Myocyte (in vitro differentiated cells): ENCODE data around the gene SAPCD2. TPM values are rescaled to one million over a fixed set of nuclear protein-coding genes. Genes with fewer than 3 reads are reported as not detected.
A peak's percentile ranks its signal among the peaks of the same experiment; 100 is the strongest.
"Not testable (repeated sequence)": the region's sequence is repeated elsewhere in the genome, so short reads cannot be mapped to it uniquely, and the experiment has no call there.

Source experiments
- DNase-seq: peaks from one replicate; pipeline ENCODE4 v3.0.0-alpha.2; 2012; ENCODE audit warnings: low read depth
- polyA plus RNA-seq: library from polyadenylated mRNA; unstranded; fragments of >200 nt; gene quantifications from one replicate; pipeline ENCODE4 v1.2.1, GENCODE V29; 2012; ENCODE audit warnings: missing spikeins
- total RNA-seq: library from RNA; depleted of rRNA; stranded (reverse); fragments of >200 nt; gene quantifications from 2 replicates; pipeline ENCODE4 v1.2.3, GENCODE V29; 2014

The SAPCD2 gene, protein sequence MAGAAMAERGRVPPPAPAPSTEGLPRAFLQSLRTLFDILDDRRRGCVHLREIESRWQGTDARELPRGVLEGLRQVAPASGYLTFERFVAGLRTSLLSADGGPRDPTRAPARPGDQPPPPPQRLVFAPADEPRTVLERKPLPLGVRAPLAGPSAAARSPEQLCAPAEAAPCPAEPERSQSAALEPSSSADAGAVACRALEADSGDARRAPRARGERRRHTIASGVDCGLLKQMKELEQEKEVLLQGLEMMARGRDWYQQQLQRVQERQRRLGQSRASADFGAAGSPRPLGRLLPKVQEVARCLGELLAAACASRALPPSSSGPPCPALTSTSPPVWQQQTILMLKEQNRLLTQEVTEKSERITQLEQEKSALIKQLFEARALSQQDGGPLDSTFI
- total RNA-seq = 1.9 and 4.7 TPM in 2 replicates
- polyA plus RNA-seq = 0.58 TPM

DNA sequence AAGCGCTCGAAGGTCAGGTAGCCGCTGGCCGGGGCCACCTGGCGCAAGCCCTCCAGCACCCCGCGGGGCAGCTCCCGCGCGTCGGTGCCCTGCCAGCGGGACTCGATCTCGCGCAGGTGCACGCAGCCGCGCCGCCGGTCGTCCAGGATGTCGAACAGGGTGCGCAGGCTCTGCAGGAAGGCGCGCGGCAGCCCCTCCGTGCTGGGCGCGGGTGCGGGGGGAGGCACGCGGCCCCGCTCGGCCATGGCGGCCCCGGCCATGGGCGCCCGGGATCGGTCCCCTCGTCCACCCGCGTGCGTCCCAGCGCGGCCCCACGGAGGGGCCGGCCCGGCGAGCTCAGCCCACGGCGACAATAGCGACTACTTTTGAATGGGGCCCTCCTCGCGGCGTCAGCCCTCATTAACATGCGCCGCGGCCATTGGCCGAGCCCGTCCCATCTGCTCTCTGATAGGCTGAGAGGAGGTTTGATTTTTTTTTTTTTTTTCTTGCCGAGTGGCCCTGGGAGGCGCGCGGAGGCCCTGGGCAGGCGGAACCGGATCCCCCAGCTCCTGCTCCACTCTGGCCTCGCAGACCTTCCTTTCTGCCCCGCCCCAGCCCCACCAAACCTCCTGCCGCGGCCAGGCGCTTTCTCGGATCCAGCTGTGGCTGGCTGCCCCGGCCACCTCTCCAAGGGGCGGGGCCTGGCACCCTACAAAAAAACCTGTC lies at the start of gene SAPCD2:
Gene SAPCD2, minus strand, starts transcription at position 357 of the 705 bp plus-strand sequence. Its CDS starts 97 bp downstream, at position 260.
- peak; percentile 88 for DNase-seq

DNA sequence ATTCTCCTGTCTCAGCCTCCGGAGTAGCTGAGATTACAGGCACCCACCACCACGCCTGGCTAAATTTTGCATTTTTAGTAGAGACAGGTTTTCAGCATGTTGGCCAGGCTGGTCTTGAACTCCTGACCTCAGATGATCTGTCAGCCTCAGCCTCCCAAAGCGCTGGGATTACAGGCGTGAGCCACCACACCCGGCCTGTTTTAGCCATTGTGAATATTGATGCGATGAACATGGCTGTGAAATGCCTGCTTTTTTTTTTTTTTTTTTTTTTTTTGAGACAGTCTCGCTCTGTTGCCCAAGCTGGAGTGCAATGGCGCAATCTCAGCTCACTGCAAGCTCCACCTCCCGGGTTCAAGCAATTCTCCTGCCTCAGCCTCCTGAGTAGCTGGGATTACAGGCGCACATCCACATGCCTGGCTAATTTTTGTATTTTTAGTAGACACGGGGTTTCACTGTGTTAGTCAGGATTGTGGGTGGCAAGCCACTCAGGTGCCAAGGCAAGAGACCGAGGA lies 47.8 kb upstream of the SAPCD2 start:
- not testable (repeated sequence) for DNase-seq

DNA sequence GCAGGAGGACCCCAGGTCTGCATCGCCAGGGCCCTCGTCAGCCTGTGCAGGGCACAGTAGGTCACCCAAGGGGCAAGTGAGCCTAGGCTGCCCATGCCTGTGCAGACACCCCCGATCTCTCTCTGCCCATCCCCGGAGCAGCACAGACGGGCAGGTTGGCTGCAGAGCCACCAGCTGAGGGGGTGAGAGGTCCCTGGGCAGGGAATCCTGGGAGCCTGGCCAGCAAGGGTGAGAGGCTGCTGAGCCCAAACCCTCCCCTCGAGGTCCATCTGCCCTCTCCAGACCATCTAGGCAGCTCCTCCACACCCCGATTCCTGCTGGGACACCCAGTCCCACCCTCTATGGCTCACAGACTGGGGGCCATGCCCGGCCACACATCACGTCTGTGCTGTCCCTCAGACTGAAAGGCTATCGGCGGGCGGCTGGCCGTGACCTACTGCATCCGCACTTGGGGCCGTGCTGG lies 46.9 kb upstream of the SAPCD2 start:
- no peak for DNase-seq

DNA sequence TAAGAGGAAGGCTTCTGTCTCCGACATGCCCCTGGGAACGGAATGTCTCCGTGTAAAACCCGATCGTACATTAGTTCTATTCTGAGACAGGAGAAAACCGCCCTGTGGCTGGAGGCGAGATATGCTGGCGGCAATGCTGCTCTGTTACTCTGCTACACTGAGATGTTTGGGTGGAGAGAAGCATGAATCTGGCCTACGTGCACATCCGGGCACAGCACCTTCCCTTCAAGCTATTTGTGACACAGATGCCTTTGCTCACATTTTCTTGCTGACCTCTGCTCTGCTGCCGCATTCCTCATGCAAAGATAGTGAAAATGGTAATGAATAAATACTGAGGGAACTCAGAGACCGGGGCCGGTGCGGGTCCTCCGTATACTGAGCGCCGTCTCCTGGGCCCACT lies 46.4 kb upstream of the SAPCD2 start:
- DNase-seq = no peak

DNA sequence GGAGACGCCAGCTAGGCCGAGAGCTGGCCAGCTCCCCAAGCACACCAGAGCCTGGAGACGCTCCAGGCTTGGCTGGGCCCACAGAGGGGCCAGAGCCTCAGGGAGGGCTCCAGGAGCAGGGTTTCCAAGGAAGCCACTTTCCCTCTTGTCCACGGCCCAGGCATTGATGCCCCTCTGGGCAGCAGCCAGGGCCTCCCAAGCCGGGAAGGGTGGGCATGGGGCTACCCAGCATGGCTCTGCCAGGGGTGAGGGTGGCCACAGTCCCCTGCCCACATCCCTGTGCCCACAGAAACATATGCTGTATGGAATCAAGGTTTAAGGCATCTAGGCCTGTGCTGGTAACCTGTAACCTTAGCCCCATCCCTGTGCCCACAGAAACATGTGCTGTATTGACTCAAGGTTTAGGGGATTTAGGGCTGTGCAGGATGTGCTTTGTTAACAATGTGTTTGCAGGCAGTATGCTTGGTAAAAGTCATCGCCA lies 45.7 kb upstream of the SAPCD2 start:
- DNase-seq = no peak

DNA sequence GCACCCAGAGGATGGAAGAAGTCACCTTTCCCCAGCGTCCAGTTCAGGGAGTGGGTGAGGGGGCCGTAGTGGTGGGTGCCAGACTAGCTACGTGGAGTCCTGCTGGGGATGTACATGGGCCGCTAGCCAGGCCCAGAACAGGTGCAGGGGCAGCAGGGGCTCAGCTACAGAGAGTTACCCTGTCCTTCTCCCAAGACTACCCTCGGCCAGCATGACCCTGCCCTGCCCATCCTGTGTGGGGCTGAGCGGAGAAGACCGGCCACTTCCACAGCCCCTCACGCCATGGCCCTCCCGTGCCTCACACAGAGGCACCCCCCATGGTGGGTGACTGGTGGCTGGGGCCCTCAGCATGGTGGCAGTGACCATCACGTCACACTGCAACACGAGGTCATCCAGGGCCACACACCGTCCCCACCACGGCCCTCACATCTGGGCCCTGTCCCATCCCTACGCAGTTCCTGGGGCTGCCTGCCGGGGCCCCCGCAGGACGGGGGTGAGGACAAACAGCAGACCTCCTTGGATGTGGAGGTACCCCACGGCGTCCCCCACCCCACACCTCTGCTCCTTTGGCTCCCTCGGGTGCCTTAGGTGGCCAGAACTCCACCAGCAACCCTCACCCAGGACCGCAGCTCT lies 45.2 kb upstream of the SAPCD2 start:
- no peak for DNase-seq

DNA sequence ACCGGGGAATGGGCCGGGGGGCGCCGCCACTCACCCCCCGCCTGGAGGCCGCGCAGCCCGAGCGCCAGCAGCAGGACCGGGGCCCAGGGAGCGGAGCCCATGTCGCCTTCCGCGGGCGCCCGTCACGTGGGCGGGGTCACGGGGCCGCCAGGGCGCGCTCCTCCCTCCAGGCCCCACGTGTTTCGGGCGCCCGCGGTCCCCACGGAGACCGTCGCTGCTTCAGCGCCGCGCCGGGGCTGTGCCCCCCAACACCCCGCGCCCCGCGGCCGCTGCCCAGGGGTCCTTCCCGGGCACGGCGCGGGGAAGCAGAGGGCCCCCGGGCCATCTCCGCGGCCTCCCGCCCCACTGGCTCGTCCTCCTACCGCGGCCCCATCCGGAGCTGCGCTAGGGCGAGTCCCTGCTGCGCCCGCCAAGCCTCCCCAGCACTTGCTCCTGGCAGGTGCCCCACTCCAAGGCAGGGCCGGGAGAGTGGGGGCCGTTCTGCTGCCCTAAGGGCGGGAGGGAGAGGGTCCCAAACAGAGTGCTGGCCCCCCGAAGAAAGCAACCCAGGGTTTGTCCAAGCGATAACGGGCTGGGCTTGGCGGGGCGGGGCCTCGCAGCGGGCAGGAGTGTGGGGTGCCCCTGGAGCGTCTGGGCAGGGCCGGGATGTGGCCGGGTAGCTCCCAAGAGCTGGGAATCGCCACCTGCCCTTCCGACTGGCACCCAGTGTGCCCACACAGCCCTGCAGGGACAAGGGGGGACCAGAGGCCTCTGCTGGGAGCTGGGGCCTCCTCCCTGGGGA lies 44.4 kb upstream of the SAPCD2 start, which contains the start of gene DPP7:
Gene DPP7, minus strand, starts transcription at position 121 of the 781 bp plus-strand sequence. Its CDS starts 20 bp downstream, at position 101.
- peak; percentile 61 for DNase-seq

DNA sequence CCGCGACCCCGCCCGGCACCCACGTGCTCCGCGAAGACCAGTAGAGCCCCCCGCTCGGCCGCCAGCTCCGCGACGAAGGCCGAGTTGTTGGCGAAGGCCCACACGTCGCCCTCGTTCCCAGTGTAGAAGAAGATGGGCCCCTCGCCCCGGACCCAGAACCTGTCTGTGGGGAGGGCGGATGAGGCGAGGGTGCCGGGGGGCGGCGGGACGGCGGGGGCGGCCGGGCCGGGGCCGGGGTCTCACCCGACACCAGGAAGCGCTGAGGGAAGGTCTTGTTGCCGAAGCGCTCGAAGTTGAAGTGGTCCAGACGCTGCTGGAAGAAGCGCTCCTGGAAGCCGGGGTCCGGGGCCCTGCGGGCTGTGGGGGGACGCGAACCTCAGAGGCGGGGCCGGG lies 43.9 kb upstream of the SAPCD2 start:
- DNase-seq = no peak

DNA sequence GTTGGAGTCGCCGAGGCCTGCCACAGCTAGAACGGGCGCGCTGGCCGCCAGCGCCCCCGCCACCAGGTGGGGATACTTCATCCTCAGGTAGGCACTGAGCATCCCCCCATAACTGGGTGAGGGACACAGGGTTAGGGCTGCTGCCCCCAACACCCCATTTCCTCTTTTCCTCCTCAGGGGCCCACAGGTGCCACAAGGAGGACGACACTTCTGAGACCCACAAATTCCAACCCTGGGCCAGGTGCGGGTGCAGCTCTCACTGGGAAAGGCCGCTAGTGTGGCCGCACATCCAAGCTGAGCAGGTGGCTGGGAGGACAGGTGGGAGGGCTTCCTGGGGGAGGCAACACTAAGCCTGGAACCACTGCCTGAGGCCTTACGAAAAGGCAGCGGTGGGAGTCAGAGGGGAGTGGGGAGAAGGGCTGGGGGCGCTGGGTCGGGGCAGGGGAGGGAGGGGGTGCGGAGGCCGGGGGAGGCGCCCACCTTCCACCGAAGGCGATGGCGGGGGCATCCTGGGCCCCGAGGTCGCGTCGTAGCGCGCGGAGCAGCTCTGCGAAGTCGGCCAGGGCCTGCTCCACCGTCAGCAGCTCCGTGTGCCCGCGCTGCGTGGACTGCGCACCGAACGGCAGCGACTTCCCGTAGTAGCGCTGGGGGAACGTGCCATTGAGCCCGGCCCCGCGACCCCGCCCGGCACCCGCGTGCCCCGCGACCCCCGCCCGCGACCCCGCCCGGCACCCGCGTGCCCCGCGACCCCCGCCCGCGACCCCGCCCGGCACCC lies 43.2 kb upstream of the SAPCD2 start:
- DNase-seq = no peak

DNA sequence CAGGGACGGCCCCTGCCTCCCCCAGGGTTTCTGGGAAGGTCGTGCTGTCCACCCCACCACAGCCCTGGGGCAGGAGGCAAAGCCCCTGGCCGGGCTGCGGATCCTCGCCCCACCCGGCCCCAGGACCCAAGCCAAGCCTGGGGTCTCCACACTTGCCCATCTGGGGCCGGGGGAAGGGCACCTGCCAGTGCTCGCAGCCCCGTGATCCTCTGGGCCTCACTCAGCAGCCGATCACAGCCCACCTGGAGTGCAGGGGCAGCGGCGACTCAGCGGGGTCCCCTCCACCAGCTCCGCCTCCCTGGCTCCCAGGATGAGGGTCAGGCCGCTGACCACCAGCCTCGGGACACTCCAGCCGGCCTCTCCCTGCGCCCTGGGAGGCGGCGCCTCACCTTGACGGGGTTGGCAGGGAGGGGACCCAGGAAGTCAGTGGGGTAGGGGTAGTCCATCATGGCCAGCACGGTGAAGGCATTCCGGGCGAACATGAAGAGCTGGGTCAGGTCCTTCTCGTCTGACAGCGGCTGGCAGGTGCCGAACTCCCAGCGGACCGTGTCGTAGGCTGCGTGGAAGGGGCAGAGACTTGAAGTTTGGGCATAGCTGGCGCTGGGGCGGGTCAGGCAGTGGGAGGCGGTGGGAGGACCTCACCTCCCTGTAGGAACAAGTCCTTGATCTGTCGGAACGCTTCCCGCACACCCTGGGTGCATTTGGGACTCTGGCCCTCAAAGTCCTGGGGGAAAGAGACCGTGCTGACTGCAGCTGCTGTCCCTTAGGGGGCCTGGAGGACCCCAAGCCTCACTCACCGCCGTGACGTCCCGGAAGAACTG lies 42.4 kb upstream of the SAPCD2 start:
- no peak for DNase-seq

DNA sequence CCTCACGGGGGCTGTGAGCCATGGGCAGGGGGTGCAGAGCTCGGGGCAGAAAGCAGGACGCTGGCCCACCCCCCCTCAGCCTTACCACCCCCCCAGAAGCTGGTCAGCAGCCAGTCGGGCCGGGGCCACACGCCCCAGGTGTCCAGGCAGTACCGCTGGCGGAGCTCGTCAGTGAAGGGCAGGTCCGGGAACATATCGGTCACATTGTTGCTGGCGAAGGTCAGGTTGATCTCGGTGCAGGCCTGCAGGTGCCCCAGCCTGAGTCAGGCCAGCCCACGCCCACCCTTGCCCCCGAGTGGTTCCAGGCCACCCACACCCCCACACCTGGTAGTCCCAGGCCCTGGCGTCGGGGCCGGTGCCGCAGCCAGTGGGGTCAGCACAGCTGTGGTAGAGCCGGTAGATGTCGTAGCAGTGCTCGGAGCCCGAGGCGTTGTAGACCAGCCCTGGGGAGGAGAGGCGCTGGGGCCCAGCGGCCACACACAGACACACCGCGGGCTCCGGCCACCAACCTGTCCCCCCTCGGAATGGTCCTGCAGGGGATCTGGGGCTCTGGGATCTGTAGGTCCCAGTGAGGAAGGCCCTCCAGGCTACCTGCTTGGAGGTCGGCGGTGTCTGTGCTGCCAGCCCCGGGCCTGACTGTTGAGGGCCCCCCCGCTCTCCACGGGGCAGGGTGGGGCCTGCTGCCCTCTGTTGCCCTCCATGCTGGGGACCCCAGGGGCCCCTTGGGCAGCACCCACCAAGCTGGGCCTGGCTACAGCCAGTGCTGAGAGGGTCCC lies 41.6 kb upstream of the SAPCD2 start:
- no peak for DNase-seq

DNA sequence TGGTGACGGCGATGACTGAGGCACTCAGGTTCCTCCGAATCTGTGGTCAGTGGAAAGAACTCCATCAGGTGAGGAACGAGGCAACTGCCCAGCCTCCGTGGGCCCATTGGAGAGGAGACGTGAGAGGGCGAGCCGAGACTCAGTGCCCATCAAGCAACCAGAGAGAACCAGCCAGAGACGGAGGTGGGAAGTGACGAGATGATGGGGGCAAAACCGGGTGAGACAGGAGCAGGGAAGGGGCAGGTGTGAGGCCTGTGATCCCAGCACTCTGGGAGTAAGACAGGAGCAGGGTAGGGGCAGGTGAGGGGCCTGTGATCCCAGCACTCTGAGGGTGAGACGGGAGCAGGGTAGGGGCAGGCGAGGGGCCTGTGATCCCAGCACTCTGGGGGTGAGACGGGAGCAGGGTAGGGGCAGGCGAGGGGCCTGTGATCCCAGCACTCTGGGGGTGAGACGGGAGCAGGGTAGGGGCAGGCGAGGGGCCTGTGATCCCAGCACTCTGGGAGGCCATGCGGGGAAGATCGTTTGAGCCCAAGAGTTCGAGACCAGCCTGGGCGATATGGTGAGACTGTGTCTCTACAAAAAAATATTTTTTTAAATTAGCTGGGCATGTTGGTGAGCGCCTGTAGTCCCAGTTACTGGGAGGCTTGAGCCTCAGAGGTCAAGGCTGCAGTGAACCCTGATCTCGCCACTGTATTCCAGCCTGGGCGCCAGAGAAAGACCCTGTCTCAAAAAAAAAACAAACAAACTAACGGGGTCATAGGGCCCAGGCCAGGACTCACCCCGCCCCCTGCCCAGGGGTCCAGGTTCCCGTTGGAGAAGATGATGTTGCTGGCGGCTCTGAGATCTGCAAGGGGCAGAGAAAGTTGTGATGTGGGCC lies 40.8 kb upstream of the SAPCD2 start:
- DNase-seq = no peak

DNA sequence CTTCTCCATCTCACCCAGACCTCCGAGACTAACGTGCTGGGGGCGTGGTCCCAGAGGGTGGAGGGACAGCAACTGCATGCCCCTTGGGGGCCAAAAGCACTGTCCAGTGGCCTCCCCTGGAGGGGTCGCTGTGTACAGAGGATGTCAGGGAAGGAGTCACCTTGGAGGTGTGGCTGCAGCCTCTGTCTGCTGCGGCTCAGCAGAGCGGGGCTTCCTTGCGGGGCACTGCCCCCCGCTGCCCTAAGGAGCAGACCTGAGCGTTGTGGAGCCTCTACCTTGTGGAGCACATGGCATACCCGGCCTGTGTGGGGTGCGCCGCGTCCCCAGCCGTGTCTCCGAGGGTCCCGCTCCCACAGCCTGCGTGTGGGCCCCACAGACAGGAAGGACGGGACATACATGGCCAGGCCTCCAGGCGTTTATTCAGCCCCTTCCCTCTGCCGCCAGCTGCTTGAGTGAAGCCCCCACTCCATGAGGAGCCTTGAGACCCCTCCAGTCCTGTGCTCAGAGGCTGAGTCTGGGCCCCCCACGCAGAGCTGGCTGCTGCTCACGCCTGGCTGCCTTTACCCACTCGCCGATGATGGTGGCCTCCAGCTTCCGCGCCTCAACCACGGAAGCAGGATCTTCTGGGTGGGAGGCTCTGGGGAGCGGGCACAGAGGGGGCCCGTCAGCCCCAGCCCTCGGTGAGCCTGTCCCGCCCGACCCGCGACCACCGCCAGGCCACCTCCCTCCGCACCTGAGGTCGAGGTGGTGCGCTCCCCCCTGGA lies 40.0 kb upstream of the SAPCD2 start:
- no peak for DNase-seq

DNA sequence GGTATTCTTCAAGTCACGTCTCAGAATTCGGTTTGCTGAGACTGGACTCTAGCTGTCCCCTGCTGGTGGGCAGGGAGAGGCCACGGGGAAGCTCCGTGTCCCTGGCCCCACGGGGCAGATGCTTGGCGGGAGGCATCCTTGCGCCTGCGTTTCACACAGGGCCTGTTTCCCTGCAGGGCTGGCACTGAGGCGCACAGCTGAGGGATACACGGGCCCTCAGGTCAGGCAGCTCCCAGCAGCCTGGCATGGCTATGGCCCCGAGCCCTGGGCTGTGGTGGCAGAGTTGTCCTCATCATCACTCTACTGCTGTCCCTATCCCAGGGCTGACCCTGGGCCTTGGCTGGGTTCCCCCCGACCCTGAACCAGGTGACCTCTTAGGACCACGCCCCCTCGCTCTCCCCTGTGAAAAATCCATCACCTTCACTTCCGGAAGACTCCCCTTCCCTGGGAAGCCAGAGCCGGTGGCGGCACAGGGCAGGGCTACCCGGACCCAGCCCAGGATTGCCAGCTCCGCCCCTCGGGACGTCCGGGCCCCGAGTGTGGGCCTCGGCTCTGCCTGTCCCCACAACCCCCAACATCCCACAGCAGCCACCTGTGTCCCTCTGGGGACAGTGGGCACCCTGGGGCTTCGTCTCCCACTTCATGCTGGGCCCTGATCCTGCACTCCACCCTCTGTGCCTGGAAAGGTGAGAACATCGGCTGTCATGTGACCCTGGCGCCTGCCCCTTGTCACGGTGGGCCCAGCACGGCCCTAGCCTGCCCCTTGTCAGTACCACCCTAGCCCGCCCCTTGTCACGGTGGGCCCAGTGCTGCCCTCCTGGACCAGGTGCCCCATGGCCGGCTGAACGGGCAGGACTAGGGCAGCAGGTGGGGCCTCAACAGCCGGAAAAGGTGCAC lies 39.1 kb upstream of the SAPCD2 start:
- no peak for DNase-seq

DNA sequence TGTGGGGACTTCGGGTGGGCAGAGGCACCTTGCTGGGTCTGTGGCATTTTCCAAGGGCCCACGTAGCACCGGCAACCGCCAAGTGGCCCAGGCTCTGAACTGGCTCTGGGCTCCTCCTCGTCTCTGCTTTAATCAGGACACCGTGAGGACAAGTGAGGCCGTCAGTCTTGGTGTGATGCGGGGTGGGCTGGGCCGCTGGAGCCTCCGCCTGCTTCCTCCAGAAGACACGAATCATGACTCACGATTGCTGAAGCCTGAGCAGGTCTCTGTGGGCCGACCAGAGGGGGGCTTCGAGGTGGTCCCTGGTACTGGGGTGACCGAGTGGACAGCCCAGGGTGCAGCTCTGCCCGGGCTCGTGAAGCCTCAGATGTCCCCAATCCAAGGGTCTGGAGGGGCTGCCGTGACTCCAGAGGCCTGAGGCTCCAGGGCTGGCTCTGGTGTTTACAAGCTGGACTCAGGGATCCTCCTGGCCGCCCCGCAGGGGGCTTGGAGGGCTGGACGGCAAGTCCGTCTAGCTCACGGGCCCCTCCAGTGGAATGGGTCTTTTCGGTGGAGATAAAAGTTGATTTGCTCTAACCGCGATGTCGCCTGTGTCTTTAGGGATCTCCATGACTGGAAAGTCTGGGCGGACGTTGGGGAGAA lies 38.4 kb upstream of the SAPCD2 start:
- no peak for DNase-seq
